ENCODE results near the gene TRRAP.

Gene TRRAP

DNA sequence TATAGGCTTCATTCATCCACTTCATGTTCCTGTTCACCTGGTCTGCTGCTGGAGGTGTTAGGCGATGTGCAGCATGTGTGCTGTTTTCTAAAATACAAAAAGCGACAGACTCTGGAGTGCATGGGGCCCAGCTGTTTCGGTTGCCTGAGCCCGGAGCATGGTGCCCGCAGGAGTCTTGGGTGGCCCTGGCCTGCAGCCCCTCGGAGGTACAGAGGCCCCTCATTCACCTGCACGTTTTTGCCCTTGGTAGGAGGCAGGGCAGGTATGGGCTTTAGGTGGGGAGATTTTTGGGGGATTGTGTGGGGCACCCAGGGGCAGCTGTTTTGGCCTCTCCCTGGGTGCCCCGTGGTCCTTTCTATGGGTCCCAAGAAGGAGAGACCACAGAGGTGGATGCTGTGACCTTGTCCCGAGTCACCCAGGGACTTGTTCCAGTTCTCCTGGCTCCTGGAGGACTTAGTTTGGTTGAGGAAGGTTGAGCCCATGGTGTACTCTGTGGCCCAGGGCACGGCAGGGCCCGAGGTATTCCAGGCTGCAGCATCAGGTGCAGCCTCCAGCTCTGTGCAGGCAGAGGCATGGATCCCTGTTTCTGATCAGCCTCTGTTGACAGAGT lies 130.7 kb downstream of the TRRAP start:
- DNase-seq, result no peak

DNA sequence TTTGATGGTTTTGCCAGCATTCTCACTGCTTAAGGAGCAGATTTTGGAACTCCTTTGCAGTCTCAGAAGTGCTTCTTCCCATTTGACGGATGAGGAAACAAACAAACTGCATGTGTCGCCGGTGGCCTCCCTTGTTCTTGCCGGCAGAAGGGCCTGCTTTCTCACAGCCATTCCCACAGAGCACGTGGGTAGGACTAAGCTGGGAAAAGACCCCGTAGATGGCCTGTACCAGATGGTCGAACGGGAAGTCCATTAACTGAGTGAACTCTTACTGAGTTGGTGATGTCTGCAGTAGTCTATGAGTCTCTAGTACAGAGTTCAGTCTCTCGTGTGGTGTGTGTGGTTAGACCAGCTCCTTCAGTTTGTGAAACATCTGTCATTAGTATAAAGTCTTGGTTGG lies 131.9 kb downstream of the TRRAP start:
- no peak for DNase-seq

- DNase-seq, result no peak
Observed at GRCh38 chr7:99011341-99011705, 133.0 kb downstream of the TRRAP start.

GRCh38 chr7:99011706-99012404 lies 133.5 kb downstream of the TRRAP start:
- no peak for DNase-seq

GRCh38 chr7:99012722-99013121 lies 134.4 kb downstream of the TRRAP start:
- no peak for DNase-seq

- DNase-seq, result no peak
Observed at GRCh38 chr7:99013266-99014112, 135.2 kb downstream of the TRRAP start.

- DNase-seq, result no peak
Observed at GRCh38 chr7:99014113-99014985, 136.0 kb downstream of the TRRAP start.

DNA sequence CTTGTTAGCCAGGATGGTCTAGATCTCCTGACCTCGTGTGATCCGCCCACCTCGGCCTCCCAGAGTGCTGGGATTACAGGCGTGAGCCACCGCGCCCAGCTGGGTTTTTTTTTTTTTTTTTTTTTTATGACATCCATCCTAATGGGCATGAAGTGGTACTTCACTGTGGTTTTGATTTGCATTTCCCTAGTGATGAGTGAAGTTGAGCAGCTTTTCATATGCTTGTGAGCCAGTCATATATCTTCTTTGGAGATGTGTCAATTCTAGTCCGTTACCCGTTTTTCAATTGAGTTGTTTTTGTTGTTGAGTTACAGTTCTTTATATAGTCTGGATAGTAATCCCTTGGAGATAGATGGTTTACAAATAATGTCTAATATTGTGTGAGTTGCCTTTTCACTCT lies 137.9 kb downstream of the TRRAP start:
- no peak for DNase-seq

DNA sequence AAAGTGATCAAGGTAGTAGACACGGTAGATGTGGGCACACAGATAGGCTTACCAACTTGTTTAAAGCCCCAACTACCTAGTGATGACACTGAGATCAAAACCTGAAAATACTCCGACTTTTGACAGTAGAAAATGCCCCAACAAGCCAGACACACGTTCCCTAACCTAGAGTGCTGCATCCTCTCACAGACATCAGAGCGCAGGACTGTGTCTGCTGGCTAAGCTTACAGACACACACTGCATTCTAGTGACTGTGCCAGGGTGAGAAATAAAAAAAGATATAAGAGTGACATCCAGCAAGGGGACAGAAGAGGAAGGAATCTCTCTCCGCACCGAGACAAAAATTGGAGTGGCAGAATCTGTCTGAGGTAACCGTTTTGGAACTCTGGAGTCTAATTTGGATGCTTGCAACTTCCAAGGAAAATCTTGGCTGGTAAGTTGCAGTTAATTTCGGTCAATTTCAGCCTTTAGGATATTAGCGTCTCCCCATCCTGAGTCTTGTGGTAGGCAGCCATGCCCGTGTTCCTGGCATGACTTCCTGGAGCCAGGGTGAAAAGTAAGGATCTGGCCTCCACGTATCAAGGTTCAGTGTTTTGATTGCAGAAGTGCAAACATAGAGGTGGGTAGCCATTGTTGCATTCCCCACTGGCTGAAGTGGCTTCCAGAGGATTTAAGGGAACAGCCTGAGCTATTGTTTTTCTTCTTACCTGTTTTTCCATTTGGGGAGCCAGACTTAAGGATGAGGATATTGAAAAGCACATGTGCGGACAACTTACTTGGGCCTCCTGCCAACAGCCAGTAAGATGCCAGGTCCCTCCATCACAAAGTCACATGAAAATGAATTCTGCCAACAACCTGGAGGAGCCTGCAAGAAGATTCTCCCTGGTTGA lies 141.4 kb downstream of the TRRAP start:
- DNase-seq, result no peak

- no peak for DNase-seq
Observed at GRCh38 chr7:99020413-99020715, 142.0 kb downstream of the TRRAP start.

DNA sequence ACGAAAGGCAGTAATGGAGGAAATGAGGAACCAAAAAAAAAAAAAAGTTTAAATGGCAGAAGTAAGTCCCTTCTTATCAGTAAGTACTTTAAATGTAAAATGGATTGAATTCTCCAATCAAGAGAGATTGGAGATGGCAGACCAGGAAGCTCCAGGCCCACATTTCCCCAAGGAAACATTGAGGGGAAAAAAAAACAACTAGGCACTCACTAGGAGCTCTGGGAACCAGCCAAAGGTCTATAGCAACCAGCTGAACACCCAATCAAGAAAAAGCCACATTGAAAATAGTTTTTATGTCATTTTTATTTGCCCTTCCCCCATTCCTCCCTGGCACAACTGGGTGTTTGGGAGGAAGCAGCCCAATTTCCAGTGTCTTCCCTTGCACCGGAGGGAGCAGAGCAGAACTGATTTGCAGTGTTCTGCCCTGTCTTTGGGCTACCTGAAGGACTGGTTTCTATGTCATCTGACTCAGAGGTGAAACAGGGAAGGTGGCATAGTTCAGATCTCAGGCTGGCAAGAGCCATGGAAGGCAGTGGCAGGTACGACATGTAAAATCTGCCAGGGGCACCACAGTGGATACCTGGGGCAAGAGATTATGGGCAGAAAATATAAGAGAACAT lies 143.7 kb downstream of the TRRAP start:
- DNase-seq, result no peak

GRCh38 chr7:99024066-99024465 lies 145.7 kb downstream of the TRRAP start:
- DNase-seq, result no peak

DNA sequence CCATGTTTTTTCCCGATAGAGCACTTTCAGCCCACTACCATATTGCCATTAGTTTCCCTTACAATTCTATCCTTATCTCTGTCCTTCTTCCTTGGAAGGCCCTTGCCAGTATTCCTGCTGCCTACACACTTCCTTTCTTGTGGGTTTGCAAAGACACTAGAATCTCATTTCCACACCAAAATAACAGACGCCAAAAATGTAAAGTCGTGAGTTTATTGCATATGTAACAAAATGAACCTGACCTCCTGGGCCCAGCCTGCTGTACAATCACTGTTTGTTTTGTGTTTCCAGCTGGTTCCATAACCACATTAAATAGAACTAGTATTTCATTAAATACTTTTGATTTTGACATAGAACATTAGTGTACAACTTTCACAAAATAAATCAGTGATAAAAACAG lies 148.9 kb downstream of the TRRAP start:
- no peak for DNase-seq

- DNase-seq, result no peak
Observed at GRCh38 chr7:99027841-99028240, 149.5 kb downstream of the TRRAP start.

- no peak for DNase-seq
Observed at GRCh38 chr7:99028261-99028973, 150.1 kb downstream of the TRRAP start.

DNA sequence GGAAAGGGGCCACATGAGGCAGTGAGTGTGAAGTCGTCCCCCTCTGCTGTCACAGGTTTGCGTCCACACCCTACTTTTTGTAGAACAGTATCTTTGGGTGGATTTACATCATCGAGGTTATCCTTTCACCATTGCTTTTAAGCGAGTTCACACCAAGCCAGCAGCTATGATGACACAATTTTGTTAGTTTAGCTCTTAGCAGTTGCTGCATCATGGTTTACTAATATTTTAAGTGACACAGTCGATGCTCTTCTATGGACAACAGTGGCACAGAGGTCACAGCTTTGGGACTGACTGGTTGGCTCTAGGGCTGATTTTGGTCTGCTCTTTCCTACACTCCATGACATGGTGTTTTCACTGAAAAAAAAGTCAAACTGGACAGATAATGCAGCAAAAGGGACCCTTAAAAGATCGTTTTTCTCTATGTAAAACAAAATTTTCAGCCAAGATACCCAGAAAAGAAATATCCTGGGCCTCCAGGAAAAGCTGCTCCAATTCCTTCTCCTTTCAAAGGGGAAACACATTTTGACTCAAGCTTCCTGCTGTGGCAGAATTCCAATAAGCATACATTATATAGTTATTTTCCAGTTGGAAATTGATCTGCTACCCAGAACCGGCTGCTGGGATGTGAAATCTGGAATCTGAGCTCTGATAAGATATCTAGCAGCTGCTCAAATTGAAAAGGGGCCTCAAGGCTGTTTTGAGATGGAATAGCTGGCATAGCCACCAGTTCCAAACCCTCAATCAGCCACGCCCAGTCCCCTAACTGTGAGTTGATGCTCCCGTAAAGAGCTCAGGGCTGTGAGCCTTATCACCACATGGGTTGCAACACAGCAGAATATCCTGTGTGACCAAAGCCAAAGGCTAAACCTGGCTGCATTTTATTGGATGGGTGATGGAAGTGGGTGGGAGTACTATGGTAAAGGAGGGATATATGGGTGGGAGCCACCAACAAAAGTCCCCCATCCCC lies 151.4 kb downstream of the TRRAP start:
- DNase-seq, result no peak

DNA sequence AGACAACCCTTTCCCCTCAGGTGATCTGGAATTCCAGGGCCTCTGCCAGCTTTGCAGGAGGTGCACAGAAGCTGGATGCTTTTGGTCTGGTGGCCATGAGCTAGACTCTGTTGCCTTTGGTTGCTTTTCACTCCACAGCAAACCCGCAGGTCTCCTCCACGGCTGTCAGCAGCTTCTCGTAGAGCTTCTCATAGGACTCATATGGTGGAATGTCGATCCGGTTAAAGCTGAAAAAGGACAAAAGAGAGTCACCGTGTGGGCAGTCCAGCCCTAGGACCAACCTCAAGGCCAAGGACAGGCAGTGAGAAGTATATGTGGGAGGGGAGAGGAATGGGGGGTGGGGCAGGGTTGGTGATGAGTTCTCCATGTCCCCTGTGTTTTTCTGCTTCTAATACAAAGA lies 152.1 kb downstream of the TRRAP start:
- DNase-seq, result no peak

DNA sequence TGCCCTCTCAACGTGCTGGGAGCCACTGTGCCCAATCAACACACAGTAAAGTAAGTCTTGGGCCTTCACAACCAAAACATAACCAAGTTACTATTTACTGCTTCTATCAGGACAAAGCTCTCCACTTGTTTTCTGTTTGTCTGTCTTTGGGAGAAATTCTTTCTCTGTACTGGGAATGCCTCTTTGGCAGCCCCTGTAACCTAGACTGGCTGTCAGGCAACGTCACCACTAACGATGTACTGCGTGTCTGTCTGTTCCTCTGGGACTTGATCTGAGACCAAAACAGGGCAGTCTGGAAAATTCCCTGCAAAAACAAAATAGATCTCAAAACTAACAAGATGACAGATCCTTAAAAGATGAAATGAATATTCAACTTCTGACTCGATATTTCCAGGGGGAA lies 152.6 kb downstream of the TRRAP start:
- no peak for DNase-seq

GRCh38 chr7:99031496-99031895 lies 153.2 kb downstream of the TRRAP start:
- no peak for DNase-seq

GRCh38 chr7:99032928-99033327 lies 154.6 kb downstream of the TRRAP start:
- no peak for DNase-seq
